Adipose tissue (tissue), 3 donors: ENCODE results near the gene BAG5. TPM values are rescaled to one million over a fixed set of nuclear protein-coding genes. Genes with fewer than 3 reads are reported as not detected.
"Not testable (repeated sequence)": the region's sequence is repeated elsewhere in the genome, so short reads cannot be mapped to it uniquely, and the experiment has no call there.

ENCODE experiments used
- H3K27ac ChIP-seq: one replicate; pipeline ENCODE4 v1.5.1; 2013; ENCODE audit warnings: low read depth, low read length
- WGBS, 3 donors: extraction: QIAGEN DNeasy Blood & Tissue Kit; methylation state at CpG; one replicate each; pipeline ENCODE4 v1.1.7; 2013; 5-methylcytosine and 5-hydroxymethylcytosine counted together
- polyA plus RNA-seq, 3 donors: library from polyadenylated mRNA; stranded (reverse); fragments of 200-250 nt; gene quantifications; one replicate each; pipeline ENCODE4 v1.2.3, GENCODE V29; 2013
- donor health status: healthy with polysubstance abuse.
- donor health status: Bipolar disorder and iron deficiency.
- donor health status: healthy.

The BAG5 gene
- polyA plus RNA-seq, 3 donors, result 4.9 to 24.0 (median 13.4) TPM

DNA sequence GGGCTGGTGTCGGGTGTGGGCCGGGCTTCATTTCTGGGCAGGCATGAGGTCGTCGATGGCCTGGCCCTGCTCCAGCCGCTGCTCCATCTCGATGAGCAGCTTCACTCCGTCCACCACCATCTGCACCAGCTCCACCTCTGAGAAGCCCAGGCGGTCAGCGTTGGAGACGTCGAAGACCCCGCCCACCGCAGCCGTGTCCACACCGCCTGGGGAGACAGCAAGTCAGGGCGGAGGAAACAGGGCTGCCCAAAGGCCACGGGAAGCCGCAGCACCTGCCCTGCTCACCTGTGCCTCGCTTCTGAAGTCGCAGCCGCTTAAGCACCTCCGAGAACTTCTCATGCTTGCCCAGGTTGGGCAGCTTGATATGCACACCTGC, 42.6 kb downstream of the BAG5 start:
- WGBS, 3 donors, result 50 to 65% (median 62%) methylated on average over 22 of the region's 22 CpGs
- H3K27ac ChIP-seq, result no peak overlapping the region

GRCh38 chr14:103519043-103519836, 43.2 kb downstream of the BAG5 start:
- 35 to 48% (median 40%) methylated on average over 13 of the region's 13 CpGs for WGBS, 3 donors

DNA sequence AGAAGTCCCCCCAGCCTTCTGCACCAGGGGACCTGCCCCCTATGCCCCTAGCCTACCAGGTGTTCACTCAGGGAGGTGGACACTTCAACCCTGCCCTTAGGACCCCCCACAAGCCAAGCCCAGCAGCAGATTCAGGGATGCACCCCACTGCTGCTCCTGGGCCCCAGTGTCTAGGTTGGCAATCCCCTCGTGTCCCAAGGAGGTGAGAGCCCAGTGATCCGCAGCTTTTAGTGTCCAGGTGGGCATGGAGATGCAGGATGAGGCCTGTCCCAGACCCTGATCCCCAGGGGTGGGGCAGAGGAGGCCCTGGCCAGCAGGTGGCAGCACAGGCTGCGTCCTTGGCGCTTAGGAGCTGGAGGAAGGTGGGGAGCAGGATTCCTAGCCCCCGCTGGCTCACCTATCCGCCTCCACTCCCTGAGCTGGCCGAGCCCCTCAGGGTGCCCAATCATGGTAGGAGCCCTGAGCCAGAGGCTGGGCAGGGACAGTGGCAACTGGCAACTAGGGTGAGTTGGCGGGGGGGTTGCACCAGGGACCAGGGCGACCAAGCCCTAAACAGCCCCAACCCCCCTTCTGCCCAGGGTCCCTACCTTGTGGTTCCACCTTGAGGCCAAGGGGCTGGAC, 43.9 kb downstream of the BAG5 start:
- 38 to 53% (median 39%) methylated on average over 9 of the region's 9 CpGs for WGBS, 3 donors
- no peak overlapping the region for H3K27ac ChIP-seq

More at GRCh38 chr14:103519043-103519836, 43.2 kb downstream of the BAG5 start:
- no peak overlapping the region for H3K27ac ChIP-seq

DNA sequence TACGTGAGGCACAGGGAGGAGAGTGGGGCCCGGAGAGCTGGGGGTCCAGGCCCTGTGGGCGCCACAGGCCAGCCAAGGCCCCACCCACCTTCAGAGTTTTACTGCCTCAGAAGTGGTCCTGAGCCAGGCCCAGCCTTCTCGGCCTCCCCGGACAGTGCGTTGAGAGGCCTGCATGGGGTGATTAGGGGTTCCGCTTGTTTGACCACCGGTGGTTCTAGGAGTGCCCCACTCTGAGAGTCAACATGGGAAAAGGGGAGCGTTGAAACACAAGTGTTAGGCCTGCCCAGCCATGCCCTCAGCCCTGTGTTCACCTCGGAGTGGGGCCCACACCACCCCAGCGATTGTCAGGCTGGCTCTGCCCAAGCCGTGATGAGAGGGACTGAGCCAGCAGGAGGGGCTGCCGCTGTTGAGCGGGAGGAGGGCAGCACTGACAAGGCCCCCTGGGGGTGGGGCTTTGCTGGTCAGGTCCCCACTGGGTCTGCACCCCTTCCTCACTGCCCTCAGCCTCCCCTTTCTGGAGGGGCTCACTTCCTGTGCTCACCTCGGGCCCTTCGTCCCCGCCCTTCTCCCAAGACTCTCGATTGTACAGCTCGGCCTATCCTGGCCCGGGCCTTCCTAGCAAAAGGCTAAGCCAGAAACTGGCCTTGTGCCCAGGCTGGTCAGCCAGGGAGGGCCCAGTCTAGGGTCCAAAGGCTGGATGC, 44.6 kb downstream of the BAG5 start:
- no peak overlapping the region for H3K27ac ChIP-seq
- WGBS, 3 donors, result 36 to 50% (median 39%) methylated on average over 19 to 20 of the region's 20 CpGs

GRCh38 chr14:103517174-103517566, 45.3 kb downstream of the BAG5 start:
- WGBS, 3 donors, result 72 to 81% (median 79%) methylated on average over 10 of the region's 10 CpGs
- H3K27ac ChIP-seq, result no peak overlapping the region

- no peak overlapping the region for H3K27ac ChIP-seq
- 68 to 78% (median 77%) methylated on average over 10 of the region's 10 CpGs for WGBS, 3 donors
Measured at GRCh38 chr14:103516426-103517173, 45.9 kb downstream of the BAG5 start.

- no peak overlapping the region for H3K27ac ChIP-seq
- 75 to 91% (median 88%) methylated on average over 18 of the region's 18 CpGs for WGBS, 3 donors
Measured at GRCh38 chr14:103514596-103515421, 47.6 kb downstream of the BAG5 start.

DNA sequence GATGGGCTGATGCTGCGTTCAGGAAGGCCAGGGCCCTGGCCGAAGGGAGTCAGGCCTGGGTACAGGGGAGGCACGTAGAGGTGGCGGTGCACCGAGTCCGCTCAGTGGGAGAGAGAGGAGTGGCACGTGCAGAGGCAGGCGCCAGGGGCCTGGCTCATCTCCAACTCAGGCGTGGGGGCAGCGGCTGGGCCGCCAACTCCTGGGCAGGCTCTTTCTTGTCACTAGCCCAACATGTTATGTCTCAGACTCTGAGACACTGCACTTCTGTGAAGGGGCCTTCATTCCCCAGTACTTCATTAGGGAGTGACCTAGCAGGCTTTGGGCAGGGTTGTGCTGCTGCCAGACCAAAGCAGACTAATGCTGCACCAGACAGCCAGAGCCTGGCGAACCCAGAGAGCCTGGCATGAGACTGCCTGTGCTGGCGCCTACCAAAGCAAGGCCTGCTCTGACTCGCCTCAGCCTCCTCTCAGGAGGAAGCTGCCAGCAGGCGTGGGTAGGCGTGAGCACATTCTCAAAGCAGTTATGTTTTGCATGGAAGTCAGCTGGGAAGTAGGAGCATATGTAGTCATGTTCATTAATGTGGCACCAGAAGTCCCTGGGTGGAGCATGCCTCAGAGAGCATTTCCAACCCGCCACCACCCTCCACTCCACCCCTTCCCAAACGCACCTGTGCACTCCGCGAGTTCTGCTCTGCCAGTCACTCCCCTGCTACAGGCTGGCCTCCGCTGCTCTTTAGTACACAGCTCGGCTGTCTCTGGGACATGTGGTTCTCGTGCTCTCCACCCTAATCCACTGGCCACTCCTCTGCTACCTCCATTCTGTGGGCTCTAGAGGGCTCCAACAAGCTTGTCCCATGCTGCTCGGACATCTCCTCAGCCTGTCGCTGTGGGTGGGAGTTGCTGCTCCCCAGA, 49.5 kb downstream of the BAG5 start:
- WGBS, 3 donors, result 29 to 55% (median 50%) methylated on average over 25 of the region's 25 CpGs

GRCh38 chr14:103512180-103512579, 50.3 kb downstream of the BAG5 start:
- 90 to 97% (median 95%) methylated on average over 8 of the region's 8 CpGs for WGBS, 3 donors
- not testable (repeated sequence) for H3K27ac ChIP-seq

More for the DNA sequence above, 49.5 kb downstream of the BAG5 start:
- no peak overlapping the region for H3K27ac ChIP-seq

DNA sequence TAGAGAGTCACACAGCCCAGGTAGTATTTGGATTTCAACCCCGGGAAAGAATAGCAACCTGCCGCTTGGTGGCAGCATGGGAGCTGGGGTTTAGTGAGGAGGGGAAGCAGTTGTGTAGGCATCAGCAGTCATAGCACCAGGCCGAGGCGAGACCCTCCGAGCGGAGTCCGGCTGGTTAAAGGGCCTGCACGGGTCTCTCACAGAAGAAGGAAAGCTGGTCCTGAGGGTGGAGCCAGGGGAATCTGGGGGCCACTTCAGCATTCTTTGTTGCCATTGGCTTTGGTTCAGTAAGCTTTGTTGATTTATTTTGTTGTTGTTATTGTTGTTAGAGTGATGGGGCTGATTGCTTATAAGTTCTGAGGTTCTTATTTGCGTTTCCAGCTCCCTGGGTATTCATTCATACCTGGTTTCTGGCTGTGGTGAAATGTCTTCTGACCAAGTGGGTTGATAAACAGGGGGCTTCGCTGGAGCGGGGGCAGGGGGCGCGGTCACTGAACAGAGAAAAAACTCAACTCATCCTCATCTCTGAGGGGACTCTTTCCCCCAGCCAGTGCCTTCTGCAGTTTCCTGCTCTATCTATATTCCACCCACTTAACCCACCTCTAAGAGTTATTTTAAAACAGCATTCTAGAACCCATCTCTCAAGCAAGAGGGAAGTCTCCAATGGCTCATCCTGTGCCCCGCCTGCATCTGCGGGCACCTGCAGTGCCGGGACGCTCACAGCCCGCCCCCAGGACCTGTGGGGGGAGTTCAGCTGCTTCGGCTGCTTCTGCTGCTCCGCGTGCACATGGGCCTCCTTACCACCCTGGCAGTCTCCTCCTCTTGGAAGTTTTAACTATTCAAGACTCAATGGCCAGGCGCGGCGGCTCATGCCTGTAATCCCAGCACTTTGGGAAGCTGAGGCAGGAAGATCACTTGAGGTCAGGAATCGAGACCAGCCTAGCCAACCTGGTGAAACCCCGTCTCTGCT, 51.4 kb downstream of the BAG5 start:
- no peak overlapping the region for H3K27ac ChIP-seq
- WGBS, 3 donors, result 89 to 92% (median 89%) methylated on average over 26 of the region's 26 CpGs

GRCh38 chr14:103509864-103510723, 52.4 kb downstream of the BAG5 start:
- H3K27ac ChIP-seq, result no peak overlapping the region
- WGBS, 3 donors, result 86 to 91% (median 89%) methylated on average over 11 of the region's 11 CpGs

- no peak overlapping the region for H3K27ac ChIP-seq
- WGBS, 3 donors, result 78 to 90% (median 85%) methylated on average over 16 of the region's 16 CpGs
Measured at GRCh38 chr14:103508521-103509329, 53.7 kb downstream of the BAG5 start.

GRCh38 chr14:103507751-103508150, 54.7 kb downstream of the BAG5 start:
- WGBS, 3 donors, result 73 to 88% (median 79%) methylated on average over 3 of the region's 3 CpGs
- H3K27ac ChIP-seq, result no peak overlapping the region
